NCI-H146 (cell line): ENCODE measurements around the gene KRT84.
A peak's percentile ranks its signal among the peaks of the same experiment; 100 is the strongest.

ENCODE experiments used
- DNase-seq: peaks from one replicate; lab custom pipeline; 2025; lab: John Stamatoyannopoulos, UW

The KRT84 gene

DNA sequence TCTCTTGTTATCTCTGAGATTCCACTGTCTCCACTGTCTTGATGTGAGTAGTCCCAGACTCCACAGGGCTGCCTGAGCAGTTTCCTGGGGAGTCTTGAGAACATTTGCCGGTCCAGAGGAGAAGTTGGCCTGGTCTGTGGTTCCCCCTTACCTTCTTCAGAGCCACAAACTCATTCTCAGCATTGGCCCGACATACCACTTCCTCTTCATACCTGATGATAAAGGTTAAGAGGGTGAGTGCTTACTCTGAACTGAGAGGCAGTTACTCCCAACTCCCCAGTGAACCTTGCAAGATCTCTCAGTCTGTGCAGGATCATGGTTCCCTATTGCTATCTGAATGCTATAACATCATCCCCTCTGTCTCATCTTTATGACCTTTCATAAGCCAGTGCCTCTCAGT lies 2.6 kb downstream of the KRT84 start:
- no peak for DNase-seq

DNA sequence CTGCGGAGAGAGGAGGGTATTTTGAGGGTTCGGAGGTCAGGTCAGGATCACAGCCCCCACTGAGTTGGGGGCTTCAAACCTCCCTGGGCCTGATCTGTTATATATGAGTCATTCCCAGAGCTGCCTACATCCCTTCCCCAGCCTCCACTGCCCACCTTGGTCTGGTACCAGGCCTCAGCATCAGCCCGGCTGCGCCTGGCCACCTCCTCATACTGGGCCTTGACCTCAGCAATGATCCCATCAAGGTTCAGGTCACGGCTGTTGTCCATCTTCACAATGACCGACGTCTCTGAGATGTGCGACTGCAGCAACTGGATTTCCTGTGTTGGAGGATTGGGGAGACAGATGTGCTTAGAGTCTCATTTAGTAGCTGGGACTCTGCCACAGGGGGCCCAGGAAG lies 4.2 kb downstream of the KRT84 start:
- DNase-seq = no peak

- DNase-seq = peak; percentile 46
These were observed 5.2 kb downstream of the KRT84 start for GRCh38 chr12:52380271-52380694.

DNA sequence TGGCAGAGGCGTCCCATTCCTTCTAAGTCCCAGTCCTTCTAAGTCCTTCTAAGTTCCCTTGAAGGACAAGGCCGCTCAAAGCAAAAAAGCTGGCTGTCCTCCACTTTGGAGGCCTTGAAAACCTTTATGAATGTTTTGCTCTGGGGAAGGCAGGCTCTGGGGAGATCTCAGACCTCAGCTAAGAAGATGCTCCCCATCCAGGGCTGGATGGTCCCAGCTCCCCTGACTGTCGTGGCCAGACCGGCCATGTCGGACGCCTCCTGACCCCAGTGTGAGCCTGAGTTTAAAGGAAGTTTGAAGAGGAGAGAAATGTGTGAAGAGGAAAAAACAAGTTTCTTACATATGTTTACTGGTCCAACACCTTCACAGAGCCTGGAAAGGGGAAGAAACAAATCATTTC lies 5.9 kb downstream of the KRT84 start:
- no peak for DNase-seq

DNA sequence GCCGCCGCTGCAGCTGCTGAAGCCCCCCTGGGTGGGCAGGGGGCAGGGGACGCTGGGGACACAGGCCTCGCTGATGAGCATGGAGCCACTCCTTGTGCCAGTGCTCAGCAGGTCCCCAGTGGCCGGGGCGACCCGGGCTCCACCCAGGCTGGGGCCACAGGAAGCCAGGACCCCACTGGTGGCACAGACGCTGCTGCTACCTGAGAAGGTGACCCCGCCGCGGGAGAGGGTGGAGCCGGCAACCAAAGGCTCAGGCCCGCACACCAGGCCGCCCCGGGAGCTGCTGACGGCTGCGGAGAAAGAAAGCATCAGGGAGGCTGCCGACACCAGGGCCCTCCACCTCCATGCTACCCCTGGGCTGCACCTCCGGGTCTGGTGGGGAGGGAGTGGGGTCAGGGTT lies 7.4 kb downstream of the KRT84 start:
- no peak for DNase-seq

- DNase-seq = no peak
These were observed 8.2 kb downstream of the KRT84 start for GRCh38 chr12:52377266-52377665.

- peak; percentile 79 for DNase-seq
These were observed 13.0 kb downstream of the KRT84 start for GRCh38 chr12:52372216-52373154.

- no peak for DNase-seq
These were observed 13.7 kb downstream of the KRT84 start for GRCh38 chr12:52371716-52372115.

- DNase-seq = no peak
These were observed 14.4 kb downstream of the KRT84 start for GRCh38 chr12:52370926-52371608.

DNA sequence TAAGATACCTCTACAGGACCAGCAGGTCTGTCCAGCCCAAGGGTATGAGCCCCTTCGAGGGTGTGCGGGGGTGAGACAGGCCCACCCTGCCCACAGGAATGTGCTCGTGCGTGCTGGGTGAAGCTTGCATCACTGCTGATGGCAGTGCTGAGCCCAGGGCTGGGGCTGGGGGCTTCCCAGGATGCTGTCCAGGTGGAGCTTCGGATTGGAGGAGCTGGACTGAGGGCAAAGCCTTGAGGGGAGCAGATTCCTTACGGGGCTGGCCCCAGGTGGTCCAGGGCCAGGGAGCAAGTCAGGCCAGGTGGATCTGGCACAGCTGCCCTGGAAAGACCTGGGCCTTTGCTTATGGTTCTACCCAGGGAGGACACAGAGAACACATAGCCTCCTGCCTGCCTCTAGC lies 15.6 kb downstream of the KRT84 start:
- DNase-seq = no peak

- DNase-seq = no peak
These were observed 16.2 kb downstream of the KRT84 start for GRCh38 chr12:52369211-52369610.

DNA sequence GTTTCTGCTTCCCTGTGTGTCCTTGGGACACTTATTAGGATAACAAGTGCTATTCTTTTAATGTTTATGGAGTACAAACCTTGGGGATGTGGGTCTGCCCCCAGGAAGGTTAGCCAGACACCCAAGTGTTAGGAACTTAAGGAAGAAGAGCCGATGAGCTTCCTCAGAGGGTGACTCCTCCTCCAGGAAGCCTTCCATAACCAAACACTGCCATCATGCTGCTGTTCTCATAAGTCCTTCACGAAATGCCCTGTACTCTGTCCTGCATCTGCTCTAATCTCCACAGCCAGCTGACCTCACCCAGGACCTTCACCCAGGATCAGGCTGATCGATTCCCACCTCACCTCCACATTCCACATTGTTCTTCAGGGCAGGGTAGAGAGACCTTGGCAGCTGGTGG lies 16.9 kb downstream of the KRT84 start:
- no peak for DNase-seq

GRCh38 chr12:52367876-52368275 lies 17.6 kb downstream of the KRT84 start:
- DNase-seq = no peak

DNA sequence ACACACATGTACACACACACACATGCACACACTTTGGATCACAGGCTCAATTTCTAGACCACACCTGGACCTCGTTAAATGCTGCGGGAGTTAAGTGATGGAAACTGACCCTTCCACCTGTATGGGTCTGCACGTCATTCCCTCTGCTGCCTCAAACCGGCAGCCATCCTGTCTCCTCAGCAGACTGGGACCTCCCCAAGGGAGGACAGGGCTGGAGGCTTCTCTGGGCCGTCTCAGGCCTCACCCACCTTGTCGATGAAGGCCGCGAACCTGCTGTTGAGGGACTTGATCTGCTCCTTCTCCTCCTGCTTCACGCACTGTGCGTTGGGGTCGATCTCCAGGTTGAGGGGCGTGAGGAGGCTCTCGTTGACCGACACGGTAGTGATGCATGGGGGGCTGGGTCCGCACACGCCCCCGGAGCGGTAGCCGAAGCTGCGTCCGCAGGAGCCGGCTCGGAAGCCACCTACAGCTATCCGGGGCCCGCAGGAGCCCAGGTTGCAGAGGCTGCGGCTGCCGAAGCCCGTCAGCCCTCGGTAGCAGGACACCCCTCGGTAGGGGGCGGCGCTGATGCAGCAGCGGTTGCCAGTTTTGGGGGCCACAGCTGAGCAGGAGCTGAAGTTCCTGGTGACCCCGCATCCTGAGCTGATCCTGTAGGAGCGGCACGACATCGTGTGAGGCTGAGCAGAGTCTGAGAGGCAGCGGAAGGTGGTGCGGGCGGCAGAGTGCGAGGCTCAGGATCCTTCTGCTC lies 18.5 kb downstream of the KRT84 start, which contains the start of gene KRT85:
Gene KRT85 (minus strand): TSS at position 744 of the 748 bp plus-strand sequence. CDS start 76 bp downstream, at position 668.
- DNase-seq = no peak

DNA sequence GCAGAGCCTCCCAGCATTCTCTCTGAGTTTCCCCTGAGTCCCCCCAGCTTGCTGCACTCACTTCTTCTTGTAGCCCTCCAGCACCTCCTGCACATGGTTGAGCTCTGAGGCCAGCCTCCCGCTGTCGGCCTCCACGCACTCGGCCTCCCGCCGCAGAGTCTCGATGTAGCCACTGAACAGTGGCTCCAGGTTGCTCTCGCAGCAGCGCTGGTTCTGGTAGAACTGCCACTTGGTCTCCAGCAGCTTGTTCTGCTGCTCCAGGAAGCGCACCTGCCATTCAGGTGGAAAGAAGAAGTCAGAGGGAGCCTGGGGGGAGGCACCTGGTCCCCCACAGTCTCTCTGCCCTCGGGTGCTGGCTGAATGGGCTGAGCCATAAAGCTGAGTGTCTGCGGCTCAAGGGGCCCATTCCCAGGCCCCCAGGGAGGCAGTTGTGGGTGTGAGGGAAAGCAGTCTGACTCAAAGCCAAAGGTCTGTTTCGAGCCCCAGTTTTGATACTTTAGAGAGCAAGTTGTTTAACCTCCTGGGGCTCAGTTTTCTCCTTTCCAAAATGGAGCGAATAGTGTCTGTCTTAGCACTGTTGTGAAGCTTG lies 20.5 kb downstream of the KRT84 start:
- DNase-seq = no peak

- no peak for DNase-seq
These were observed 21.4 kb downstream of the KRT84 start for GRCh38 chr12:52364061-52364460.

- DNase-seq = no peak
These were observed 22.3 kb downstream of the KRT84 start for GRCh38 chr12:52363111-52363679.

GRCh38 chr12:52362118-52362726 lies 23.2 kb downstream of the KRT84 start:
- peak; percentile 7 for DNase-seq

DNA sequence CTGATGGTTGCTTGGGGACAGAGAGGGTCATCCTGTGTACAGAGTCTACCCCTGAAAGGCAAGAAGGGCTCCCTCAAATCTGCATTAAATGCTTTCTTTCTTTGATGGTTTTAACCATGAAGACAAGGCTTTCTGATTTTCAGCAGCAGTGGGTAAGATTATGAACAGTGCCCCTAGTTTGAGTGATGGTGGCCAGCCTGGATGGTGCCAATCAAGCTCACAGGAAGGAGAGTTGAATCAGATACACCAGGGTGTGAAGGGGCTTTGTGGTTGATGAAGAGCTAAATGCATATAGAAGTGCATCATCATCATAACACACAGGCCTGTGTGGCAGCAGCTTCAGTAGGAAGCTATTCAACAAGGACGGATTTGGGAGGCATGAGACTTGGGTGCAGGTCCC lies 23.9 kb downstream of the KRT84 start:
- no peak for DNase-seq

DNA sequence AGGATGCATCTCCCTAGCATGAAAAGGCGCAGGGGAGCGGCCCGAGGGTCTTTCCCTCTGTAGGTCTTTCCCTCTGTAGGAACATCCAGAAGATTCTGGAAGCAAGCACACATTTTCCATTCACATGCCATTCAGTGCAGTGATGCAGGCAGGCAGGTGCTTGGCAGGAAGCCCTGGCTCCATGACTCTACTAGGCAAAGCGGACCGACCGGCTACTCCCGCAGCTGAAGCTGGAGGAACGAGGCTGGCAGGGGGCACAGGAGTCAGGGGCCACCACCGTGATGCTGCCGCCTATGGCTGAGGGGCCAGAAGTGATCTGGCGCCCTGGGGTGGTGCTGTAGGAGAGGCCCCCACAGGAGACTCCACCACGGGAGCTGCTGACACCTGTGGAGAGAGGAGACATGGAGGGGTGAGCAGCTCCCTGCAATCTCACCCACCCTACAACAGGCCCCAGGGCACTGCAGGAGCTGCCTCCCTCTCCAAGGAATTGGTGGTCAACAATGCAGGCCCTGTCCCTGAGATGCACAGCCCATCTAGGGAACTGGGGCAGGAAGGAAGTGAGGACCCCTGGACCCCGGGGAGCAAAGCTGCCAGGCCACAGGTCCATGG lies 24.7 kb downstream of the KRT84 start:
- no peak for DNase-seq
